Body of pancreas (tissue), 4 donors: ENCODE data around the gene MPO. TPM values are rescaled to one million over a fixed set of nuclear protein-coding genes. Genes with fewer than 3 reads are reported as not detected.

Experiments used
- ATAC-seq: fragments of 150-250 bp; one replicate; pipeline ENCODE4 v1.9.1; 2016
- DNase-seq, 4 donors: peaks; one replicate each; pipeline ENCODE4 v3.0.0-alpha.2; 2019
- H3K27ac ChIP-seq, 4 donors: fragments of 200-600 bp; sonication (generic); 1 replicate in 3 of 4; 2 replicates in 1 of 4; pipeline versions ENCODE4 v1.5.1 to v1.6.1; 2016 to 2019; ENCODE audit warnings: mild to moderate bottlenecking in 1 of 4, mixed read lengths in 1 of 4, moderate library complexity in 1 of 4
- H3K27me3 ChIP-seq, 2 donors: fragments of 200-600 bp; sonication (generic); one replicate each; pipeline ENCODE4 v1.6.0; 2016; ENCODE audit warnings: mild to moderate bottlenecking in 1 of 2
- H3K36me3 ChIP-seq, 2 donors: fragments of 200-600 bp; sonication (generic); replicated peaks in 1 of 2; 2 replicates each; pipeline ENCODE4 v1.5.1; 2016; ENCODE audit warnings: low read depth in 2 of 2; ENCODE audit not compliant: insufficient read depth in 1 of 2
- H3K4me1 ChIP-seq: fragments of 200-600 bp; sonication (generic); one replicate; pipeline ENCODE4 v1.6.0; 2016
- H3K4me3 ChIP-seq, 2 donors: fragments of 200-600 bp; sonication (generic); 1 replicate in 1 of 2; 2 replicates in 1 of 2; pipeline ENCODE4 v1.5.1; 2016 to 2019
- H3K9me3 ChIP-seq, 3 donors: fragments of 200-600 bp; sonication (generic); 1 replicate in 2 of 3; 2 replicates in 1 of 3; pipeline ENCODE4 v1.5.1; 2016
- POLR2A ChIP-seq, 3 donors: fragments of 450-650 bp; IDR thresholded peaks; one replicate each; pipeline ENCODE4 v1.6.1; 2016; ENCODE audit warnings: antibody characterized with exemption in 3 of 3, mild to moderate bottlenecking in 2 of 3
- WGBS, 2 donors: methylation state at CpG; one replicate each; pipeline ENCODE4 v1.1.5; 2017; 5-methylcytosine and 5-hydroxymethylcytosine counted together
- intact Hi-C: fragments of 100-400 bp; cut with DNase I; formaldehyde crosslinking; loops from one replicate; pipeline ENCODE4 v1.15.1; 2023
- total RNA-seq, 2 donors: library from RNA; depleted of rRNA; stranded (reverse); fragments of >200 nt; gene quantifications; one replicate each; pipeline ENCODE4 v1.1.0, GENCODE V29; 2016
- TF ChIP-seq, protein P1 (sequence below), 7 experiments: fragments of 450-650 bp in 4 of 7; fragments of 200-600 bp in 3 of 7; sonication (generic) in 3 of 7; IDR thresholded peaks; one replicate each; pipeline ENCODE4 v1.5.1; 2016 to 2019; ENCODE audit warnings: antibody characterized with exemption in 7 of 7

The MPO gene
- total RNA-seq, 2 donors from 2014 or later = not detected

- no peak for DNase-seq
These were observed 35.7 kb upstream of the MPO start for GRCh38 chr17:58316260-58316960.

DNA sequence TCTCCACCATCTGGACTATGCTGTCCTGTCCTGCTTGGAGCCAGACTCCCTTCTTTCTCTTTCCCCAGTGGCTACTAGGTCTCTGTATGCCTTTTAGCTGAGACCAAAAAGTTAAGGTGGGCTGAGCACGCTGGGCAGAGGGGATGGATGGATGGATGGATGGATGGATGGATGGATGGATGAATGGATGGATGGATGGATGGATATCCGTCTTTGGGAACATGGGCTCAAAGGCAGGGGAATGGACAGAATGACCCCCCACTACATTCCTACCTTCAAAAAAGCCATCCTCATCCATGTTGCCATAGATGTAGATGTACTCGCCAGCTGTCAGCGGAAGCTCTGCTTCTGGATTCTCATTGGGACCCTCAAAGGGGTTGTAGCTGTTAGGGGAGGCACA lies 35.0 kb upstream of the MPO start:
- H3K4me1 ChIP-seq = no peaks in the 10 kb centered on the region
- H3K4me3 ChIP-seq = no peak overlapping the region
- no peak for ATAC-seq
- WGBS, 2 donors = 83 to 88% methylated on average over 4 of the region's 4 CpGs
- no peaks in the 10 kb centered on the region for H3K9me3 ChIP-seq
- H3K36me3 ChIP-seq = no peaks in the 10 kb centered on the region
- no peak for DNase-seq
- no peaks in the 10 kb centered on the region for H3K27me3 ChIP-seq
- intact Hi-C loops = loop anchor here (5.0 kb wide), 1 partner anchor 132 kb away; no protein-coding TSS in a partner anchor
- H3K27ac ChIP-seq = no peak overlapping the region
- TF ChIP-seq, protein P1, sequence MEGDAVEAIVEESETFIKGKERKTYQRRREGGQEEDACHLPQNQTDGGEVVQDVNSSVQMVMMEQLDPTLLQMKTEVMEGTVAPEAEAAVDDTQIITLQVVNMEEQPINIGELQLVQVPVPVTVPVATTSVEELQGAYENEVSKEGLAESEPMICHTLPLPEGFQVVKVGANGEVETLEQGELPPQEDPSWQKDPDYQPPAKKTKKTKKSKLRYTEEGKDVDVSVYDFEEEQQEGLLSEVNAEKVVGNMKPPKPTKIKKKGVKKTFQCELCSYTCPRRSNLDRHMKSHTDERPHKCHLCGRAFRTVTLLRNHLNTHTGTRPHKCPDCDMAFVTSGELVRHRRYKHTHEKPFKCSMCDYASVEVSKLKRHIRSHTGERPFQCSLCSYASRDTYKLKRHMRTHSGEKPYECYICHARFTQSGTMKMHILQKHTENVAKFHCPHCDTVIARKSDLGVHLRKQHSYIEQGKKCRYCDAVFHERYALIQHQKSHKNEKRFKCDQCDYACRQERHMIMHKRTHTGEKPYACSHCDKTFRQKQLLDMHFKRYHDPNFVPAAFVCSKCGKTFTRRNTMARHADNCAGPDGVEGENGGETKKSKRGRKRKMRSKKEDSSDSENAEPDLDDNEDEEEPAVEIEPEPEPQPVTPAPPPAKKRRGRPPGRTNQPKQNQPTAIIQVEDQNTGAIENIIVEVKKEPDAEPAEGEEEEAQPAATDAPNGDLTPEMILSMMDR (IDR thresholded peaks at IDR 0.05) = no peak
- no peak for TF ChIP-seq POLR2A (IDR thresholded peaks at IDR 0.05)

More at GRCh38 chr17:58316260-58316960, 35.7 kb upstream of the MPO start:
- H3K9me3 ChIP-seq = no peaks in the 10 kb centered on the region
- WGBS, 2 donors = 76 to 81% methylated on average over 6 to 7 of the region's 8 CpGs
- TF ChIP-seq, protein P1 (IDR thresholded peaks at IDR 0.05) = no peak
- TF ChIP-seq POLR2A (IDR thresholded peaks at IDR 0.05) = no peak
- no peak overlapping the region for H3K27ac ChIP-seq
- intact Hi-C loops = loop anchor here (5.0 kb wide), 1 partner anchor 131 kb away; no protein-coding TSS in a partner anchor
- H3K36me3 ChIP-seq = no peaks in the 10 kb centered on the region
- H3K27me3 ChIP-seq = no peaks in the 10 kb centered on the region
- no peak for ATAC-seq
- H3K4me1 ChIP-seq = no peaks in the 10 kb centered on the region
- H3K4me3 ChIP-seq = no peak overlapping the region

DNA sequence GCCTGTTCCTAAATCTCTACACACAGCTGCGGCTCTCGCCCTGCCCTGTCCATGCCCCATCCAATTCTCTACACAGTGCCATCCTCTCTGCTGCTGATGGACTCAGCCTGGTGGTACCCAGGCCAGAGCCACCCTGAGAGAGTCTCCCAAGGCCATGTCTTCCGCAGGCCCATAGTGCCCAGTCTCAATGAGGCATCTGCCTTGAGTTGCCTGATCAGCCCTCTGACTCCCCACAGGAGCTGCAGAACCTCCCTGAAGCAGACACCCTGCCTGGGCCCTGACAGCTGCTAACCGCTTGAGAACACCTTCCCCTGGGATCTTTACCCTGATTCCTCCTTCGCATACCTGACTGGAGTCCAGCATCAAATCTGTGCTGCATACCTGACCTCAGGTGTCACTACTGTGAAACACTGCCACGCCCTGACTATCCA lies 34.6 kb upstream of the MPO start:
- no peak for ATAC-seq
- 91 to 93% methylated on average over 6 of the region's 6 CpGs for WGBS, 2 donors
- Histone ChIP-seq H3K27ac (no peak overlapping the region), H3K4me3 (no peak overlapping the region), H3K4me1 (no peaks in the 10 kb centered on the region), H3K9me3 (no peaks in the 10 kb centered on the region), H3K36me3 (no peaks in the 10 kb centered on the region), H3K27me3 (no peaks in the 10 kb centered on the region)
- TF ChIP-seq POLR2A (IDR thresholded peaks at IDR 0.05) = no peak
- TF ChIP-seq, protein P1 (IDR thresholded peaks at IDR 0.05) = no peak
- DNase-seq = peak in 1 of 4 donors; percentile 4
- intact Hi-C loops = loop anchor here (5.0 kb wide), 1 partner anchor 132 kb away; no protein-coding TSS in a partner anchor

GRCh38 chr17:58314706-58315015 lies 33.9 kb upstream of the MPO start:
- Histone ChIP-seq H3K4me3 (no peak overlapping the region), H3K27ac (no peak overlapping the region), H3K36me3 (no peaks in the 10 kb centered on the region), H3K4me1 (no peaks in the 10 kb centered on the region), H3K27me3 (no peaks in the 10 kb centered on the region), H3K9me3 (no peaks in the 10 kb centered on the region)
- TF ChIP-seq, protein P1 (IDR thresholded peaks at IDR 0.05) = no peak
- TF ChIP-seq POLR2A (IDR thresholded peaks at IDR 0.05) = no peak
- WGBS, 2 donors = 90 to 92% methylated on average over 6 of the region's 6 CpGs
- no peak for DNase-seq
- no peak for ATAC-seq
- intact Hi-C loops = loop anchor here (5.0 kb wide), 1 partner anchor 133 kb away; no protein-coding TSS in a partner anchor
